ENCODE measurements around the gene TTF2. TPM values are rescaled to one million over a fixed set of nuclear protein-coding genes. Genes with fewer than 3 reads are reported as not detected.

Gene TTF2
- total and polyA plus RNA-seq, 2 of the 8 experiments (the other 6 are each of a cell fraction or from before 2014, with no cell fraction given), result 16.9 to 89.6 TPM

- no peak for TF ChIP-seq TEAD4 (IDR thresholded peaks at IDR 0.05; ENCODE audit: low read depth, low read length)
- TF ChIP-seq BCL11A (IDR thresholded peaks at IDR 0.05; ENCODE audit: low read depth in 2 of 2, low read length in 2 of 2), result no peak
Observed at GRCh38 chr1:117146072-117146471, 85.9 kb downstream of the TTF2 start (continued).
